Common myeloid progenitor, CD34-positive (primary cell): Measurements from ENCODE around the gene TARS2.

ENCODE experiments used
- CTCF ChIA-PET: fragments of 350-600 bp; sonication (Branson Sonifier 250); formaldehyde crosslinking; loops from one replicate; lab custom pipeline; 2021; ENCODE audit warnings: antibody characterized with exemption; lab: Charles Lee
- POLR2A ChIA-PET: fragments of 350-600 bp; sonication (Branson Sonifier 250); formaldehyde crosslinking; loops from one replicate; lab custom pipeline; 2021; ENCODE audit warnings: antibody characterized with exemption; lab: Charles Lee
- DNase-seq, 3 donors: peaks; one replicate each; pipeline versions ENCODE4 v3.0.0 to v3.0.0-alpha.2; 2013
- H3K27ac ChIP-seq, 2 experiments: 1 replicate in 1 of 2; 2 replicates in 1 of 2; pipeline ENCODE4 v1.7.0; 2013; ENCODE audit warnings: inconsistent platforms in 2 of 2, low read length in 2 of 2, mild to moderate bottlenecking in 2 of 2, low read depth in 1 of 2, moderate library complexity in 1 of 2; ENCODE audit not compliant: severe bottlenecking in 2 of 2, insufficient read depth in 1 of 2, poor library complexity in 1 of 2
- H3K27me3 ChIP-seq, 5 experiments: replicated peaks in 2 of 5; 1 replicate in 3 of 5; 2 replicates in 2 of 5; pipeline versions ENCODE4 v1.6.1 to v1.7.0; 2013; ENCODE audit warnings: low read length in 4 of 5, mild to moderate bottlenecking in 2 of 5, moderate library complexity in 2 of 5, inconsistent platforms in 1 of 5; ENCODE audit not compliant: insufficient read depth in 5 of 5, control insufficient read depth in 4 of 5
- H3K36me3 ChIP-seq, 4 experiments: 1 replicate in 2 of 4; 2 replicates in 2 of 4; pipeline versions ENCODE4 v1.6.1 to v1.7.0; 2013; ENCODE audit warnings: low read length in 3 of 4, control low read depth in 1 of 4, mild to moderate bottlenecking in 1 of 4; ENCODE audit not compliant: control insufficient read depth in 4 of 4, insufficient read depth in 4 of 4
- H3K4me1 ChIP-seq, 4 experiments: 1 replicate in 3 of 4; 2 replicates in 1 of 4; pipeline versions ENCODE4 v1.6.1 to v1.7.1; 2013; ENCODE audit warnings: low read length in 3 of 4, mild to moderate bottlenecking in 3 of 4, control low read depth in 1 of 4, inconsistent platforms in 1 of 4, moderate library complexity in 1 of 4; ENCODE audit not compliant: control insufficient read depth in 4 of 4, insufficient read depth in 4 of 4; ENCODE audit errors: control extremely low read depth in 1 of 4
- H3K4me3 ChIP-seq, 7 experiments: 1 replicate in 4 of 7; 2 replicates in 3 of 7; pipeline versions ENCODE4 v1.5.1 to v1.7.0; 2013; ENCODE audit warnings: mild to moderate bottlenecking in 7 of 7, low read length in 6 of 7, moderate library complexity in 6 of 7, inconsistent platforms in 2 of 7, low read depth in 2 of 7, control low read depth in 1 of 7; ENCODE audit not compliant: insufficient read depth in 4 of 7, control insufficient read depth in 1 of 7; ENCODE audit errors: extremely low read depth in 1 of 7
- H3K9me3 ChIP-seq, 5 experiments: 1 replicate in 4 of 5; 2 replicates in 1 of 5; pipeline versions ENCODE4 v1.6.1 to v1.7.1; 2013; ENCODE audit warnings: low read length in 4 of 5, mild to moderate bottlenecking in 2 of 5, inconsistent platforms in 1 of 5, low read depth in 1 of 5, moderate library complexity in 1 of 5; ENCODE audit not compliant: control insufficient read depth in 4 of 5, insufficient read depth in 2 of 5; ENCODE audit errors: control extremely low read depth in 1 of 5
- WGBS: methylation state at CpG from one replicate; pipeline ENCODE4 v1.1.5; 2013; ENCODE audit not compliant: insufficient coverage; 5-methylcytosine and 5-hydroxymethylcytosine counted together

Gene TARS2

DNA sequence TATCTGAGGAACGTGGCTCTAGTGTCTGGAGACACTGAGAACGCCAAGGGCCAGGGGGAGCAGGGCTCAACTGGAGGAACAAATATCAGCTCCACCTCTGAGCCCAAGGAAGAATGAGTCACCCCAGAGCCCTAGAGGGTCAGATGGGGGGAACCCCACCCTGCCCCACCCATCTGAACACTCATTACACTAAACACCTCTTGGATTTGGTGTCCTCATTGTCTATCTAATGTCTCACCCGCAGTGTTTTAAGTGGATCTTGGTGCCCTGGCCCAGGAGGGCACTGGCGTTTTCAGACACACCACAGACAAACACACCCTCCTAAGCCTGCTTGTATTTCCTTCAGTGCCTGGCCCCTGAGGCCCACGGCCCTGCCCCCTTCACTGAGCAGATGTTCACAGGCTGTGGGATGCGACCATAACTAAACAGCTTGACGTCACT, 26.2 kb downstream of the TARS2 start:
- H3K4me1 ChIP-seq = peaks cover 0 to 29% (median 20%) of the 10 kb centered on the region in 4 experiments
- no peak overlapping the region for H3K4me3 ChIP-seq
- ChIA-PET POLR2A (no interaction called here), CTCF (interaction anchor here (0.6 to 2.6 kb wide), 3 partner anchors 11 to 20 kb away, joined by 3 to 6 read pairs (median 3); no protein-coding TSS in a partner anchor)
- DNase-seq = no peak
- H3K9me3 ChIP-seq = no peaks in the 10 kb centered on the region
- no peaks in the 10 kb centered on the region for H3K27me3 ChIP-seq
- 86% methylated on average over 2 of the region's 7 CpGs for WGBS
- H3K36me3 ChIP-seq = peaks cover 0 to 2% (median 1%) of the 10 kb centered on the region in 4 experiments
- H3K27ac ChIP-seq = no peak overlapping the region

DNA sequence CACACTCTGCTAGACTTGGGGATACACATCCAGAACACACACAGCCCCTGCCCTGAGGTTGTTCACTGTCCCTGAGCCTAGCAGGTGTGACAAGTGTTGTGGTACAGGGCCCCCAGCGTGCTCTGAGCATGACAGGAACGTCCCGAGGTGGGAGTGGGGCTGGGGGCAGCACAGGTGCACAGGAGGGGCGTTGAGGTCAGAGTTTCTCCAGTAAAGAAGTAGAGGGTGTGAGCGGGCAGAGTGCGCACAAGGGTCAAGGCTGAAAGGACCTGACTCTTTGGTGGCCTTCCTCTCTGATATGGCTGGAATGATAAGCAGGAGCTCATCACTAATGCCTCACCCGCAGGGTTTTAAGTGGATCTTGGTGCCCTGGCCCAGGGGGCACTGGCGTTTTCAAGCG, 27.0 kb downstream of the TARS2 start:
- H3K4me1 ChIP-seq = peaks cover 0 to 20% (median 17%) of the 10 kb centered on the region in 4 experiments
- H3K4me3 ChIP-seq = no peak overlapping the region
- ChIA-PET CTCF (interaction anchor here (1.1 to 5.2 kb wide), 2 partner anchors 9 to 16 kb away, joined by 5 to 38 read pairs; no protein-coding TSS in a partner anchor), POLR2A (no interaction called here)
- 97% methylated on average over 9 of the region's 9 CpGs for WGBS
- H3K36me3 ChIP-seq = peaks cover 0 to 2% (median 1%) of the 10 kb centered on the region in 4 experiments
- H3K27me3 ChIP-seq = no peaks in the 10 kb centered on the region
- DNase-seq = no peak
- no peaks in the 10 kb centered on the region for H3K9me3 ChIP-seq
- no peak overlapping the region for H3K27ac ChIP-seq

- no peaks in the 10 kb centered on the region for H3K9me3 ChIP-seq
- no peaks in the 10 kb centered on the region for H3K27me3 ChIP-seq
- H3K36me3 ChIP-seq = peaks cover 0 to 2% (median 1%) of the 10 kb centered on the region in 4 experiments
- DNase-seq = no peak
- WGBS = 40% methylated on average over 19 of the region's 21 CpGs
- peaks cover 0 to 18% (median 17%) of the 10 kb centered on the region in 4 experiments for H3K4me1 ChIP-seq
- H3K27ac ChIP-seq = peak overlapping the region in 1 of 2 experiments; percentile 65
- peak overlapping the region; percentile 54 to 95 (median 80) for H3K4me3 ChIP-seq
- CTCF ChIA-PET = interaction anchor here (0.8 to 5.2 kb wide), 6 partner anchors 10 to 46 kb away, joined by 4 to 38 read pairs (median 10); no protein-coding TSS in a partner anchor
- POLR2A ChIA-PET = interaction anchor here (0.5 to 1.1 kb wide), 4 partner anchors 27 to 642 kb away, joined by 3 read pairs; partner anchors contain the start of gene TARS2
Observed at GRCh38 chr1:150514913-150515327, 27.7 kb downstream of the TARS2 start.

DNA sequence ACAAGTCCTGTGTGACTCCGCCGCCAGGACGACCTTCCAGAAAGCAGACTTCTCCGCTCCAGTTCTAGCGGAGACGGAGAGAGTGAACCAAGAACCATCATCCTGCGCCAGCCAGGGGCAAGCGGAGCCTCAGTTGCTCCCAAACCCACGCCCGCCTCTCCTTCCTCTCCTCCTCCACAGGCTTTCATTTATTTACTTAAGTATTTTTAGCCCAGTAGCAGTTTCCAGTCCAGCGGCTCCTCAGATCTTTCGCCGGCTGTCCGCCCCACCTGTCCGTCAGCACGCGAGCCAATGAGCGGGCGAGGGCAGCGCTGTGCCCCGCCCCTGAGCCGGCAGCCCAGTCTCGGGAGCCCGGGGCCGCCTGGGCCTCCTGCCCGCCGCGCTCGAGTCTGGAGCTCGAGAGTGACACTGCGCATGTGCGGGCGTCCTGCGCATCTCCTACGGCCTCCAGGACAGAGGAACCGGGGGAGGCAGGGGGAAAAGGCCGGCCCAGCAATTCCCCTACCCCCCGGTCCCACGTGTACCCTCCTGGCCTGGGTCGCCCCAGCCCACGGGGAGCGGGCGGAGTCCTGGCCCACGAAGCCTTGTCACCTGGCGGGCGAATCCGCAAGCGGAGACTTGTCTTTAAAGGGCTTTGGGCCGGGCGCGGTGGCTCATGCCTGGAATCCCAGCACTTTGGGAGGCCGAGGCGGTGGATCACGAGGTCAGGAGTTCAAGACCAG, 28.3 kb downstream of the TARS2 start, which contains the start of gene FALEC:
Gene FALEC (plus strand): TSS at position 425 of the 722 bp plus-strand sequence.
- POLR2A ChIA-PET = interaction anchor here (0.5 to 1.2 kb wide), 6 partner anchors 28 to 272 kb away, joined by 3 to 5 read pairs (median 3); partner anchors contain the start of genes APH1A and TARS2
- Histone ChIP-seq H3K36me3 (peaks cover 0 to 2% (median 1%) of the 10 kb centered on the region in 4 experiments), H3K4me1 (peaks cover 0 to 18% (median 17%) of the 10 kb centered on the region in 4 experiments), H3K27ac (peak within 1 kb of the TSS in 1 of 2 experiments; percentile 65), H3K4me3 (peak within 1 kb of the TSS; percentile 54 to 95 (median 80)), H3K27me3 (no peaks in the 10 kb centered on the region), H3K9me3 (no peaks in the 10 kb centered on the region)
- peak; percentile 89 to 93 (median 93) for DNase-seq
- WGBS = 0% methylated on average over 48 of the region's 54 CpGs
- CTCF ChIA-PET = interaction anchor here (0.8 to 5.2 kb wide), 10 partner anchors 10 to 259 kb away, joined by 3 to 38 read pairs (median 6); partner anchors contain the start of gene TARS2

DNA sequence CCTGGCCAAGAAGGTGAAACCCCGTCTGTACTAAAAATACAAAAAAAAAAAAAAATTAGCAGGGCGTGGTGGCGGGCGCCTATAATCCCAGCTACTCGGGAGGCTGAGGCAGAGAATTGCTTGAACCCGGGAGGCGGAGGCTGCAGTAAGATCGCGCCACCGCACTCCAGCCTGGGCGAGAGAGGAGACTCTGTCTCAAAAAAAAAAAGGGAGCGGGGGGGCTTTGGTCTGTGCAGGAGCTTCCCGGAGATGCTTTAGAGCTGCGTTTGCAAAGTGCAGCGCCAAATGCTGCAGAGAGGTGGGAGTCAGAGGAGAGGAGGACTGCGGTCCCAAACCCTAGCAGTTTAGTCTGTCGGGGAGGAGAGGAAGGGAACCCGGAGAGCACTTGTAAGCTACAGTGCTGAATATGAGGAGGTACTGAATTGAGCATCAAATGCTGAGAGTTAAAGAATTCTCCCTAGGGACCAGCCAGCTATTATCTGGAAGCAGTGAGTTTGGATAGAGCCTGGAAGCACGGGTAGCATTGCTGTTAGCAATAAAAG, 28.9 kb downstream of the TARS2 start:
- ChIA-PET POLR2A (interaction anchor here (0.6 to 1.2 kb wide), 5 partner anchors 29 to 247 kb away, joined by 3 to 5 read pairs (median 3); partner anchors contain the start of genes APH1A and TARS2), CTCF (interaction anchor here (1.0 to 5.2 kb wide), 9 partner anchors 14 to 260 kb away, joined by 3 to 38 read pairs (median 6); partner anchors contain the start of gene TARS2)
- Histone ChIP-seq H3K27ac (no peak overlapping the region), H3K27me3 (no peaks in the 10 kb centered on the region), H3K4me1 (peaks cover 0 to 18% (median 17%) of the 10 kb centered on the region in 4 experiments), H3K9me3 (no peaks in the 10 kb centered on the region), H3K4me3 (peak overlapping the region; percentile 54 to 95 (median 80)), H3K36me3 (peaks cover 0 to 2% (median 1%) of the 10 kb centered on the region in 4 experiments)
- peak; percentile 8 to 31 (median 30) for DNase-seq
- 0% methylated on average over 7 of the region's 19 CpGs for WGBS

- 20% methylated on average over 1 of the region's 4 CpGs for WGBS
- peaks cover 0 to 2% (median 1%) of the 10 kb centered on the region in 4 experiments for H3K36me3 ChIP-seq
Observed at GRCh38 chr1:150516616-150517015, 29.4 kb downstream of the TARS2 start.

More at GRCh38 chr1:150516616-150517015, 29.4 kb downstream of the TARS2 start:
- no peaks in the 10 kb centered on the region for H3K27me3 ChIP-seq
- POLR2A ChIA-PET = interaction anchor here (0.6 to 1.2 kb wide), 3 partner anchors 29 to 248 kb away, joined by 3 to 5 read pairs (median 4); partner anchors contain the start of genes APH1A and TARS2
- H3K27ac ChIP-seq = no peak overlapping the region
- H3K4me3 ChIP-seq = peak overlapping the region in 4 of 7 experiments; percentile 76 to 95 (median 86)
- no peaks in the 10 kb centered on the region for H3K9me3 ChIP-seq
- DNase-seq = peak; percentile 15 to 43 (median 38)
- peaks cover 0 to 18% (median 17%) of the 10 kb centered on the region in 4 experiments for H3K4me1 ChIP-seq
- CTCF ChIA-PET = interaction anchor here (0.6 to 5.2 kb wide), 10 partner anchors 14 to 261 kb away, joined by 3 to 38 read pairs (median 6); partner anchors contain the start of genes ADAMTSL4 and TARS2
